Activated T-cell treated with anti-CD3 and anti-CD28 coated beads, Interleukin-2, amount 50 U/mL, for 24 hours (primary cell): ENCODE results near the gene UGT2A1.

ENCODE experiments used
- DNase-seq: peaks from one replicate; pipeline ENCODE4 v3.0.0-alpha.2; 2020
- H3K27ac Mint-ChIP-seq: 2 replicates; pipeline ENCODE4 v1.8.0; 2020; ENCODE audit warnings: mild to moderate bottlenecking, mixed read lengths
- H3K27me3 Mint-ChIP-seq: 2 replicates; pipeline ENCODE4 v1.8.0; 2020; ENCODE audit warnings: mixed read lengths
- H3K36me3 Mint-ChIP-seq: 2 replicates; pipeline ENCODE4 v1.8.0; 2020; ENCODE audit warnings: low read depth, mixed read lengths
- H3K4me1 Mint-ChIP-seq: 2 replicates; pipeline ENCODE4 v1.8.0; 2020; ENCODE audit warnings: low read depth, mixed read lengths
- H3K4me3 Mint-ChIP-seq: 2 replicates; pipeline ENCODE4 v1.8.0; 2020; ENCODE audit warnings: mild to moderate bottlenecking, moderate library complexity, mixed read lengths
- H3K9me3 Mint-ChIP-seq: 2 replicates; pipeline ENCODE4 v1.8.0; 2020; ENCODE audit warnings: mixed read lengths

UGT2A1 gene

GRCh38 chr4:69640289-69640688, 12.8 kb downstream of the UGT2A1 start:
- H3K4me1 Mint-ChIP-seq: no peaks in the 10 kb centered on the region
- H3K27me3 Mint-ChIP-seq: no peaks in the 10 kb centered on the region
- H3K27ac Mint-ChIP-seq: no peak overlapping the region
- no peaks in the 10 kb centered on the region for H3K36me3 Mint-ChIP-seq
- no peak overlapping the region for H3K4me3 Mint-ChIP-seq
- DNase-seq: no peak
- H3K9me3 Mint-ChIP-seq: no peaks in the 10 kb centered on the region

- Mint-ChIP-seq H3K9me3 (no peaks in the 10 kb centered on the region), H3K4me1 (no peaks in the 10 kb centered on the region), H3K27me3 (no peaks in the 10 kb centered on the region), H3K4me3 (no peak within 1 kb of the TSS), H3K27ac (no peak within 1 kb of the TSS), H3K36me3 (no peaks in the 10 kb centered on the region)
- no peak for DNase-seq
Observed at GRCh38 chr4:69639542-69639941, 13.5 kb downstream of the UGT2A1 start, which contains the start of gene UGT2A2. UGT2A2 (minus strand) TSS chr4:69639642; CDS start chr4:69639640, 2 bp downstream.

DNA sequence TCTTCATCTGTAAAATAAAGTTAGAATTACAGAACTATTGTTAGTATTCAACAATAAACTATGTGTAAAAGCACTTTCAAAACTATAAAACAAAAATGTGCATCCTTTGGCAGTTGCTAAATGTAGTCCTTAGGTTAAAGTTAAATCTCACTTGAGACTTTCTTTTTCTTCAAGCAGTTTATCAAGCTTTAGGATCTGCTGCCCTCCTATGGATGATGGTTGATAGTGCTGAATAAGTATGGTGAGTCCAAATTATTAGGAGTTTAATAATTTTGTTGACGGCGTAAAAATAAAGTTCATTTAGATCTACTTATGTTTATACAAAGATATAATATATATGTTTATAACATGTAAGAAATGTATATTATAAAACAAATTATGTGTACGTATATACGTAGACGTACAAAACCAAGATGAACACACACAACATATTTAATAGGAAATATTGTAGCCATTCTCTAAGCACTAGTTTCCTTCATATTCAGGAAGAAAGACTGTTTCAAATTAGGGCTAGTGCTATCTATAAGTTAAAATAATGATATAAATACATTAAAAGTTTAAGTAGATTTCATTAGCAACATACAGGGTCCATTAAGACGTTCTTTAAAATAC, 35.9 kb downstream of the UGT2A1 start:
- no peaks in the 10 kb centered on the region for H3K27me3 Mint-ChIP-seq
- no peak overlapping the region for H3K27ac Mint-ChIP-seq
- H3K4me3 Mint-ChIP-seq: no peak overlapping the region
- no peaks in the 10 kb centered on the region for H3K4me1 Mint-ChIP-seq
- H3K9me3 Mint-ChIP-seq: peaks cover 2% of the 10 kb centered on the region
- no peaks in the 10 kb centered on the region for H3K36me3 Mint-ChIP-seq
- DNase-seq: no peak

GRCh38 chr4:69610484-69610883, 42.6 kb downstream of the UGT2A1 start:
- H3K4me3 Mint-ChIP-seq: no peak overlapping the region

GRCh38 chr4:69601065-69601464, 52.0 kb downstream of the UGT2A1 start:
- Mint-ChIP-seq H3K36me3 (no peaks in the 10 kb centered on the region), H3K9me3 (no peaks in the 10 kb centered on the region), H3K27me3 (no peaks in the 10 kb centered on the region), H3K27ac (no peak overlapping the region), H3K4me1 (no peaks in the 10 kb centered on the region), H3K4me3 (no peak overlapping the region)
- DNase-seq: no peak

More at GRCh38 chr4:69610484-69610883, 42.6 kb downstream of the UGT2A1 start:
- no peaks in the 10 kb centered on the region for H3K4me1 Mint-ChIP-seq
- no peaks in the 10 kb centered on the region for H3K36me3 Mint-ChIP-seq
- no peak overlapping the region for H3K27ac Mint-ChIP-seq
- no peaks in the 10 kb centered on the region for H3K27me3 Mint-ChIP-seq
- no peaks in the 10 kb centered on the region for H3K9me3 Mint-ChIP-seq
- DNase-seq: no peak

DNA sequence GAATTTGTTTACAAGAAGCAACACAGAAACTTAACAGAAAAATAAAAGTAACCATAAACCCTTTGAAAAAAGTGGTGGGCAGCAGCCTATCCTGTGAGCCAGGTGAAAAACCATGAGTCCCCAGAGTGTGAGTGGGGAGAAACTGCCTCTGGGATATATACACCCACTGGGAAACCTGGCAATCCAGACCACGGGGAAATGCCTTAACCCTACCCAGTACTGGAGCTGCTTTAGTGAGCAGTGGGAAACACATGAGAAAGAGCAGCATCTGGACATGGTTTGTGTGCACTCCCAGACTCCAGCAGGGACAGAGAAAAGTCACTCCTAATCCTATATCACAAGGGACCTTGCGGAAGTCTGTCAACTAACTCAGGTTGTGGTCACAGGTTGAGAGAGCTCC, 53.0 kb downstream of the UGT2A1 start:
- no peaks in the 10 kb centered on the region for H3K4me1 Mint-ChIP-seq
- no peak overlapping the region for H3K27ac Mint-ChIP-seq
- no peaks in the 10 kb centered on the region for H3K27me3 Mint-ChIP-seq
- no peaks in the 10 kb centered on the region for H3K36me3 Mint-ChIP-seq
- no peak for DNase-seq
- H3K4me3 Mint-ChIP-seq: no peak overlapping the region
- no peaks in the 10 kb centered on the region for H3K9me3 Mint-ChIP-seq

- H3K27me3 Mint-ChIP-seq: no peaks in the 10 kb centered on the region
- H3K4me1 Mint-ChIP-seq: no peaks in the 10 kb centered on the region
- no peaks in the 10 kb centered on the region for H3K36me3 Mint-ChIP-seq
- H3K4me3 Mint-ChIP-seq: no peak overlapping the region
- no peaks in the 10 kb centered on the region for H3K9me3 Mint-ChIP-seq
- DNase-seq: no peak
- H3K27ac Mint-ChIP-seq: no peak overlapping the region
Observed at GRCh38 chr4:69594382-69594781, 58.7 kb downstream of the UGT2A1 start.

DNA sequence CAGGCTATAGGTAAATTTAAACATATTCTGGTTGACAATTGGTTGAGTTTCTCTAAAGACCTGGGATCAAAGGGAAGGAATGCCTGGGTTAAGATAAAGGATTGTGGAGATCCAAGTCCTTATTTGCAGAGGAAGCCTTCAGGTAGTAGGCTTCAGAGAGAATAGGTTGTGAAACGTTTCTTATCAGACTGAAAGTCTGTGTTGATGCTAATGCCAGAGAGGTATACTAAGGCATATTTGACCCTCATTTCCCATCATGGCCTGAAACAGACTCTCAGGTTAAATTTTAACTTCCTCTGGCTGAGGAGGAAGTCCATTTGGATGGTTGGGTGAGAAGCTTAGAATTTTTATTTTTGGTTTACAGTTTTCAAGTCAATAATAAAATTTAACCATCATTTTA, 61.7 kb downstream of the UGT2A1 start:
- Mint-ChIP-seq H3K27me3 (no peaks in the 10 kb centered on the region), H3K36me3 (no peaks in the 10 kb centered on the region), H3K27ac (no peak overlapping the region), H3K9me3 (no peaks in the 10 kb centered on the region), H3K4me3 (no peak overlapping the region), H3K4me1 (no peaks in the 10 kb centered on the region)
- DNase-seq: no peak

DNA sequence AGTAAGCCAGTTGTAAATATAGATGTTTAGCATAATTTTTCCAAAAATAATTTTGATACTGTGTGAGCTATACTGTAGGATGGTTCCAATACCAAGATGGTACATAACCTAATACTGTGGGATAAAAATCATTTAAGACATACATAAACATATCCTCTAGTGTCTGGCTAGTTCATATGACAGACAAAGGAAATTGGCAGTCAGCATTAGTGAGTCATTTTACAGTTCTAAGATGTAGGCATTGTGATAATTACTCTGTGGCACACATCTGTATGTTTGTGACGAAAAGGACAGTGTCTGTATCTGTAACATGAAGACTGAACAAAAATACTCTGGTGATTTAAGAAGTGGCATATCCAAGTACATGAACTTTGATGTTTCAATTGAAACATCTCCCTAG, 63.2 kb downstream of the UGT2A1 start:
- Mint-ChIP-seq H3K36me3 (no peaks in the 10 kb centered on the region), H3K9me3 (no peaks in the 10 kb centered on the region), H3K27me3 (no peaks in the 10 kb centered on the region), H3K27ac (no peak overlapping the region), H3K4me3 (no peak overlapping the region), H3K4me1 (no peaks in the 10 kb centered on the region)
- no peak for DNase-seq

- H3K36me3 Mint-ChIP-seq: no peaks in the 10 kb centered on the region
- no peaks in the 10 kb centered on the region for H3K4me1 Mint-ChIP-seq
- no peak overlapping the region for H3K27ac Mint-ChIP-seq
- H3K4me3 Mint-ChIP-seq: no peak overlapping the region
- H3K27me3 Mint-ChIP-seq: no peaks in the 10 kb centered on the region
- DNase-seq: no peak
- H3K9me3 Mint-ChIP-seq: no peaks in the 10 kb centered on the region
Observed at GRCh38 chr4:69584135-69584534, 68.9 kb downstream of the UGT2A1 start.

- H3K27ac Mint-ChIP-seq: no peak overlapping the region
- DNase-seq: no peak
- no peaks in the 10 kb centered on the region for H3K4me1 Mint-ChIP-seq
- no peaks in the 10 kb centered on the region for H3K36me3 Mint-ChIP-seq
- H3K9me3 Mint-ChIP-seq: no peaks in the 10 kb centered on the region
- no peaks in the 10 kb centered on the region for H3K27me3 Mint-ChIP-seq
- H3K4me3 Mint-ChIP-seq: no peak overlapping the region
Observed at GRCh38 chr4:69583543-69583942, 69.5 kb downstream of the UGT2A1 start.

- Mint-ChIP-seq H3K4me1 (no peaks in the 10 kb centered on the region), H3K4me3 (no peak overlapping the region), H3K36me3 (no peaks in the 10 kb centered on the region), H3K27me3 (no peaks in the 10 kb centered on the region), H3K27ac (no peak overlapping the region), H3K9me3 (peaks cover 2% of the 10 kb centered on the region)
- DNase-seq: no peak
Observed at GRCh38 chr4:69577245-69577644, 75.8 kb downstream of the UGT2A1 start.

DNA sequence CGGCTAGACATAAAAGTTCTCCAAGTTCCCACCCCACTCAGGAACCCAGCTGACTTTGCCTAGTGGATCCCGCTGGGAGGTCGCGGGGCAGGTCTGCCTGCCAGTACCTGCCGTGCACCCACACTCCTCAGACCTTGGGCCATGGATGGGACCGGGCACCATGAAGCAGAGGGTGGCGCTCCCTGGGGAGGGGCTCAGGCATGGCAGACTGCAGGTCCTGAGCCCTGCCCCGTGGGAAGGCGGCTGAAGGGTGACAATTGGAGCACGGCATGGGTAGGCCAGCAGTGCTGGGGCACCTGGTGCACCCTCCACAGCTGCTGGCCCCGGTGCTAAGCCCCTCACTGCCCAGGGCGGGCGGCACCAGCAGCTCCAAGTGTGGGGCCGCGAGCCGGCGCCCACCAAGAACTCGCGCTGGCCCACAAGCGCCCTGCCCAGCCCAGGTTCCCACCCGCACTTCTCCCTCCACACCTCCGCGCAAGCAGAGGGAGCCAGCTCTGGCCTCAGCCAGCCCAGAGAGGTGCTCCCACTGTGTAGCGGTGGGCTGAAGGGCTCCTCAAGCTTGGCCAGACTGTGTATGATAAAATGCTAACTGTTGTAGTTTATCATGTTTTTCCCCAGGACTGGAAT, 76.7 kb downstream of the UGT2A1 start:
- H3K4me1 Mint-ChIP-seq: no peaks in the 10 kb centered on the region
- no peak for DNase-seq
- peaks cover 2% of the 10 kb centered on the region for H3K9me3 Mint-ChIP-seq
- no peak overlapping the region for H3K27ac Mint-ChIP-seq
- no peaks in the 10 kb centered on the region for H3K27me3 Mint-ChIP-seq
- H3K36me3 Mint-ChIP-seq: no peaks in the 10 kb centered on the region
- no peak overlapping the region for H3K4me3 Mint-ChIP-seq

DNA sequence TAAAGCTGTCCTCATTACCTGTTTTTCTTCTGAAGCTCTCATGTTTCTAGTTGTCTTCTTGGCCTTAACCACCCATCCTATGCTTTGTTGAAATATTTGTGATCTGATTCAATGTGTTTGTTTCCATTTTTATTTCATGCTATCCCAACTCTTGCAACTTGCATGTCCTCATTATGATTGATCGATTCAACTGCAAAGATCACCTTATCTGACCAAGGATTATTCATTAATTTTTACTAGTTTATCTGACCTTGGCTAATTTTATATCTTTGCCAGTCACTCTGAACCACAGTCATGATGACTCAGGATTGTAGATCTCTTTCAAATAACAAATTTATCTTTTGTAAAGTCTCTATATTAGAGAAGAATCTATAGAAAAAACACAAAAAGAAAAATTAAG, 84.3 kb downstream of the UGT2A1 start:
- Mint-ChIP-seq H3K27ac (no peak overlapping the region), H3K36me3 (no peaks in the 10 kb centered on the region), H3K9me3 (no peaks in the 10 kb centered on the region), H3K4me3 (no peak overlapping the region), H3K27me3 (no peaks in the 10 kb centered on the region), H3K4me1 (no peaks in the 10 kb centered on the region)
- no peak for DNase-seq

- Mint-ChIP-seq H3K9me3 (peaks cover 2% of the 10 kb centered on the region), H3K4me1 (no peaks in the 10 kb centered on the region), H3K4me3 (no peak overlapping the region), H3K36me3 (no peaks in the 10 kb centered on the region), H3K27me3 (no peaks in the 10 kb centered on the region), H3K27ac (no peak overlapping the region)
- no peak for DNase-seq
Observed at GRCh38 chr4:69563424-69563823, 89.6 kb downstream of the UGT2A1 start.

DNA sequence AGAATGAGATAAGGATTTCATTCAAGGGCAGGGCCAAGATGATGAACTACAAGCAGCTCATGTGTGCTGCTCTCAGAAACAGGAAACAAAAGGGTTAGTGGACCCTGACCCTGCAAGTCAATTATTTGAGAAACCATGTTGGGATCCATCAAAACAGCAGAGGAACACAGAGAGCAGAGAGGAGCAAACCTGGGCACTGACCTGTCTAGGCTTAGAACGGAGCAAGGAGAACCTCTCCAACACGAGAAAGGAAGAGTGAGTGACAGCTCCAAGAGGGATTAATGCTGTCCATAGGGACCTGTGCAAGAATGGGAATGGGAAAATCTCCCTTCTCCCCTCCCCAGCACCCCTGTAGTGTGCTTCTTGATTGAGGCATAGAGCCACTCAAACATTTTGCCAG, 103.4 kb downstream of the UGT2A1 start:
- Mint-ChIP-seq H3K4me1 (no peaks in the 10 kb centered on the region), H3K27ac (no peak overlapping the region)

More for the DNA sequence above, 103.4 kb downstream of the UGT2A1 start:
- Mint-ChIP-seq H3K4me3 (no peak overlapping the region), H3K36me3 (no peaks in the 10 kb centered on the region), H3K27me3 (no peaks in the 10 kb centered on the region), H3K9me3 (peaks cover 6% of the 10 kb centered on the region)
- DNase-seq: no peak
